SK-N-SH (cell line): ENCODE measurements around the gene ARHGEF26.

Experiments used
- CTCF ChIP-seq: fragments of 200-600 bp; sonication (generic); IDR thresholded peaks from 2 replicates; pipeline ENCODE4 v1.6.1; 2017; ENCODE audit warnings: antibody characterized with exemption, mild to moderate bottlenecking, moderate library complexity
- EP300 ChIP-seq, 2 experiments: IDR thresholded peaks; 2 replicates each; pipeline versions ENCODE4 v1.4.0 to v1.6.1; 2012; ENCODE audit warnings: borderline replicate concordance in 1 of 2, low read depth in 1 of 2, low read length in 1 of 2
- JUND ChIP-seq: IDR thresholded peaks from 2 replicates; pipeline ENCODE4 v1.4.0; 2012
- MAX ChIP-seq: IDR thresholded peaks from 2 replicates; pipeline ENCODE4 v1.4.0; 2012; ENCODE audit warnings: low read depth
- MEF2A ChIP-seq: IDR thresholded peaks from 2 replicates; pipeline ENCODE4 v1.4.0; 2012; ENCODE audit warnings: low read depth, borderline replicate concordance
- PBX3 ChIP-seq: IDR thresholded peaks from 2 replicates; pipeline ENCODE4; 2012
- RCOR1 ChIP-seq: fragments of 150-350 bp; IDR thresholded peaks from 2 replicates; pipeline ENCODE4 v1.6.1; 2017; ENCODE audit warnings: antibody characterized with exemption, low read length
- TEAD4 ChIP-seq: IDR thresholded peaks from 2 replicates; pipeline ENCODE4 v1.4.0; 2012; ENCODE audit warnings: mild to moderate bottlenecking, borderline replicate concordance; ENCODE audit not compliant: insufficient read depth
- YY1 ChIP-seq: IDR thresholded peaks from 2 replicates; pipeline ENCODE4 v1.4.0; 2012; ENCODE audit warnings: low read depth, mild to moderate bottlenecking

- TF ChIP-seq CTCF = no peak
- TF ChIP-seq JUND = no peak
- no peak for TF ChIP-seq YY1
- TF ChIP-seq MEF2A = no peak
- no peak for TF ChIP-seq EP300 (IDR thresholded peaks at IDR 0.05; ENCODE audit: borderline replicate concordance in 1 of 2, low read depth in 1 of 2, low read length in 1 of 2)
- no peak for TF ChIP-seq TEAD4
- TF ChIP-seq PBX3 = no peak
- no peak for TF ChIP-seq RCOR1
- no peak for TF ChIP-seq MAX
Observed at GRCh38 chr3:154184582-154184981, 63.4 kb downstream of the ARHGEF26 start.
